SK-N-SH treated with all-trans-retinoic acid at 6 μM for 48 hours (cell line): Measurements from ENCODE around the gene KHK.

ENCODE experiments used
- ARNTL ChIP-seq: fragments of 450-650 bp; formaldehyde crosslinking; IDR thresholded peaks from 2 replicates; pipeline ENCODE4 v1.5.0; 2020; ENCODE audit warnings: low read depth, mild to moderate bottlenecking, moderate library complexity, borderline replicate concordance
- CREB5 ChIP-seq: fragments of 250-450 bp; sonication (Bioruptor Pico); IDR thresholded peaks from 2 replicates; pipeline ENCODE4 v1.5.1; 2020; ENCODE audit warnings: low read depth, mild to moderate bottlenecking, moderate library complexity
- GLIS3 ChIP-seq: fragments of 250-450 bp; sonication (Bioruptor Pico); IDR thresholded peaks from 2 replicates; pipeline ENCODE4 v1.5.0; 2020; ENCODE audit warnings: mild to moderate bottlenecking, moderate library complexity
- ISL1 ChIP-seq: fragments of 250-450 bp; sonication (Bioruptor Pico); IDR thresholded peaks from 2 replicates; pipeline ENCODE4 v2.1.2; 2022; ENCODE audit warnings: mild to moderate bottlenecking, moderate library complexity
- OSR1 ChIP-seq: fragments of 250-450 bp; sonication (Bioruptor Pico); IDR thresholded peaks from 2 replicates; pipeline ENCODE4 v1.8.0; 2022; ENCODE audit warnings: moderate library complexity, mild to moderate bottlenecking, inconsistent platforms
- PATZ1 ChIP-seq: fragments of 250-450 bp; sonication (Bioruptor Pico); IDR thresholded peaks from 2 replicates; pipeline ENCODE4 v1.8.0; 2020; ENCODE audit warnings: mild to moderate bottlenecking, moderate library complexity, borderline replicate concordance
- TCF4 ChIP-seq: fragments of 250-450 bp; sonication (Bioruptor Pico); IDR thresholded peaks from 2 replicates; pipeline ENCODE4 v1.8.0; 2021; ENCODE audit warnings: mild to moderate bottlenecking, moderate library complexity, borderline replicate concordance
- TOX ChIP-seq: fragments of 250-450 bp; sonication (Bioruptor Pico); IDR thresholded peaks from 2 replicates; pipeline ENCODE4 v1.8.0; 2021; ENCODE audit warnings: mild to moderate bottlenecking, moderate library complexity, borderline replicate concordance
- ZC3H10 ChIP-seq: fragments of 250-450 bp; sonication (Bioruptor Pico); IDR thresholded peaks from 2 replicates; pipeline ENCODE4 v1.5.1; 2021; ENCODE audit warnings: mild to moderate bottlenecking, moderate library complexity
- ZFP3 ChIP-seq: fragments of 250-450 bp; sonication (Bioruptor Pico); IDR thresholded peaks from 2 replicates; pipeline ENCODE4 v1.5.0; 2020; ENCODE audit warnings: mild to moderate bottlenecking, moderate library complexity
- ZFP30 ChIP-seq: fragments of 450-650 bp; formaldehyde crosslinking; IDR thresholded peaks from 2 replicates; pipeline ENCODE4 v1.5.0; 2022; ENCODE audit warnings: mild to moderate bottlenecking, moderate library complexity
- ZNF70 ChIP-seq: fragments of 450-650 bp; formaldehyde crosslinking; IDR thresholded peaks from 2 replicates; pipeline ENCODE4 v1.5.0; 2020; ENCODE audit warnings: mild to moderate bottlenecking, moderate library complexity
- TF ChIP-seq, protein P1 (sequence below): fragments of 250-450 bp; sonication (Bioruptor Pico); IDR thresholded peaks from 2 replicates; pipeline ENCODE4 v1.5.1; 2021; ENCODE audit warnings: mild to moderate bottlenecking, moderate library complexity

DNA sequence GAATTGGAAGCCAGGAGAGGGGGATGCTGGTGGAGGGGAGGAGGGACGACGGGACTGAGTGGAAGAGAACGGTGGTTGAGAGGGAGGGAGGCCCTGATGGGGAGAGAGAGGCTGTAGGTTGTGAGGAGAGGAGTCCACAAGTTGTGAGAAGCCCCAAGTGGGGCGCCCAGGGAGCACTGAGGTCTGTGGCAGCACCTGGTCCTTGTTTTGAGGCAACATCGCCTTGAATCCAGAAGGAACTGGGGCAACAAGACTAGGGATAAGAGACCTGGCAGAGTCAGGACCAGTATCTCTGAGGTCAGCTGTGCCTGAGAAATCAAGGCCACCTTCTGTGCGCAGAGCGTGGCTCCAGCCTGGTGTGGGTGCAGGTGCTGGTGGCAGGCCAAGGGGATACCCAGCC, 51.5 kb downstream of the KHK start:
- TF ChIP-seq, protein P1, sequence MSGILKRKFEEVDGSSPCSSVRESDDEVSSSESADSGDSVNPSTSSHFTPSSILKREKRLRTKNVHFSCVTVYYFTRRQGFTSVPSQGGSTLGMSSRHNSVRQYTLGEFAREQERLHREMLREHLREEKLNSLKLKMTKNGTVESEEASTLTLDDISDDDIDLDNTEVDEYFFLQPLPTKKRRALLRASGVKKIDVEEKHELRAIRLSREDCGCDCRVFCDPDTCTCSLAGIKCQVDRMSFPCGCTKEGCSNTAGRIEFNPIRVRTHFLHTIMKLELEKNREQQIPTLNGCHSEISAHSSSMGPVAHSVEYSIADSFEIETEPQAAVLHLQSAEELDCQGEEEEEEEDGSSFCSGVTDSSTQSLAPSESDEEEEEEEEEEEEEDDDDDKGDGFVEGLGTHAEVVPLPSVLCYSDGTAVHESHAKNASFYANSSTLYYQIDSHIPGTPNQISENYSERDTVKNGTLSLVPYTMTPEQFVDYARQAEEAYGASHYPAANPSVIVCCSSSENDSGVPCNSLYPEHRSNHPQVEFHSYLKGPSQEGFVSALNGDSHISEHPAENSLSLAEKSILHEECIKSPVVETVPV: no peak
- TF ChIP-seq ZNF70 (CRISPR knock-in tag) (no peak), ARNTL (CRISPR knock-in tag) (no peak), PATZ1 (no peak), TOX (CRISPR knock-in tag) (no peak), ZFP30 (no peak), CREB5 (CRISPR knock-in tag) (no peak), OSR1 (CRISPR knock-in tag) (no peak), ZFP3 (CRISPR knock-in tag) (no peak), ISL1 (CRISPR knock-in tag) (no peak), GLIS3 (CRISPR knock-in tag) (no peak), TCF4 (CRISPR knock-in tag) (no peak), ZC3H10 (CRISPR knock-in tag) (no peak)
